Measurements from ENCODE around the gene CAB39L. TPM values are rescaled to one million over a fixed set of nuclear protein-coding genes. Genes with fewer than 3 reads are reported as not detected.

The CAB39L gene
- total and polyA plus RNA-seq, 9 of the 15 experiments (the other 6 are each of a cell fraction or from before 2014, with no cell fraction given) = 1.1 to 4.2 (median 2.6) TPM

DNA sequence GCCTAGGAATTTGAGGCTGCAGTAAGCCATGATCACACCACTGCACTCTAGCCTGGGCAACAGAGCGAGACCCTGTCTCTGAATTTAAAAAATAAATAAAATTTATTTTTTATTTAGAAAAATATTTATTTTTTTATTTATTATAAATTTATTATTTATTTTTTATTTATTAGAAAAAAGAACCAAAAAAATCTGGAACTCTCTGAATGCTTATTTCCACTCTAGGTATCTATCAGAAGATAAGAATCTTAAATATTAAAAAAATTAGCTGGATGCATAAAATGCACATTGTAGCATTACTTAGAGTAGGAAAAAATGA is 113.4 kb downstream of the CAB39L start:
- DNase-seq (ENCODE audit: extremely low read depth in 1 of 4, low spot score in 3 of 4) (no peak), FAIRE-seq (no peak), ATAC-seq (no peak)
- no peak overlapping the region for H3K4me2 ChIP-seq (ENCODE audit: insufficient read depth, low read length)
- no peak overlapping the region for H3K4me3 ChIP-seq
- H3K4me1 ChIP-seq (replicated peaks in 1 of 2; ENCODE audit: control insufficient read depth in 2 of 2, insufficient read depth in 2 of 2, low read length in 2 of 2) = peaks cover 0 to 5% of the 10 kb centered on the region in 2 experiments; a peak in 3 of 5 replicates
- H3K9me1 ChIP-seq (ENCODE audit: control insufficient read depth, insufficient read depth, low read length) = no peaks in the 10 kb centered on the region
- 100% methylated on average over 1 of the region's 1 CpG for WGBS (ENCODE audit: insufficient coverage, low coverage, missing lambda C conversion rate)
- no TSS peak for BruUV-seq (replicated peaks)
- no peak overlapping the region for H3K27ac ChIP-seq (ENCODE audit: extremely low read depth, low read depth, low read length)
- no peak for TF ChIP-seq FOXA1 (IDR thresholded peaks at IDR 0.05; ENCODE audit: borderline replicate concordance)
- TF ChIP-seq POLR2B (IDR thresholded peaks at IDR 0.05; ENCODE audit: low read depth, partially characterized antibody) = no peak
- no peak for TF ChIP-seq EHMT2 (IDR thresholded peaks at IDR 0.05)
- TF ChIP-seq NCOA2 (IDR thresholded peaks at IDR 0.05; ENCODE audit: partially characterized antibody in 2 of 2) = no peak
- TF ChIP-seq XRCC3 (IDR thresholded peaks at IDR 0.05) = no peak
- no peak for TF ChIP-seq ZNF449 (CRISPR knock-in tag; IDR thresholded peaks at IDR 0.05)
- no peak for TF ChIP-seq TEAD2 (tag; IDR thresholded peaks at IDR 0.05)
- no peak for TF ChIP-seq HDGF (IDR thresholded peaks at IDR 0.05)
- no peak for TF ChIP-seq ZNF507 (tag; conservative IDR thresholded peaks at IDR 0.05)
- TF ChIP-seq ZNF77 (CRISPR knock-in tag; IDR thresholded peaks at IDR 0.05) = no peak
- TF ChIP-seq ILK (tag; IDR thresholded peaks at IDR 0.05; ENCODE audit: borderline replicate concordance, low read depth) = no peak
- no peak for TF ChIP-seq TCF7 (IDR thresholded peaks at IDR 0.05; ENCODE audit: borderline replicate concordance)
- TF ChIP-seq CEBPG (CRISPR knock-in tag; IDR thresholded peaks at IDR 0.05) = no peak
- TF ChIP-seq CEBPG (tag; conservative IDR thresholded peaks at IDR 0.05 in 1 of 2, IDR thresholded peaks at IDR 0.05 in 1 of 2) = no peak
- no peak for TF ChIP-seq CLOCK (CRISPR knock-in tag; IDR thresholded peaks at IDR 0.05; ENCODE audit: borderline replicate concordance)
- TF ChIP-seq, protein P1, sequence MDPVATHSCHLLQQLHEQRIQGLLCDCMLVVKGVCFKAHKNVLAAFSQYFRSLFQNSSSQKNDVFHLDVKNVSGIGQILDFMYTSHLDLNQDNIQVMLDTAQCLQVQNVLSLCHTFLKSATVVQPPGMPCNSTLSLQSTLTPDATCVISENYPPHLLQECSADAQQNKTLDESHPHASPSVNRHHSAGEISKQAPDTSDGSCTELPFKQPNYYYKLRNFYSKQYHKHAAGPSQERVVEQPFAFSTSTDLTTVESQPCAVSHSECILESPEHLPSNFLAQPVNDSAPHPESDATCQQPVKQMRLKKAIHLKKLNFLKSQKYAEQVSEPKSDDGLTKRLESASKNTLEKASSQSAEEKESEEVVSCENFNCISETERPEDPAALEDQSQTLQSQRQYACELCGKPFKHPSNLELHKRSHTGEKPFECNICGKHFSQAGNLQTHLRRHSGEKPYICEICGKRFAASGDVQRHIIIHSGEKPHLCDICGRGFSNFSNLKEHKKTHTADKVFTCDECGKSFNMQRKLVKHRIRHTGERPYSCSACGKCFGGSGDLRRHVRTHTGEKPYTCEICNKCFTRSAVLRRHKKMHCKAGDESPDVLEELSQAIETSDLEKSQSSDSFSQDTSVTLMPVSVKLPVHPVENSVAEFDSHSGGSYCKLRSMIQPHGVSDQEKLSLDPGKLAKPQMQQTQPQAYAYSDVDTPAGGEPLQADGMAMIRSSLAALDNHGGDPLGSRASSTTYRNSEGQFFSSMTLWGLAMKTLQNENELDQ (CRISPR knock-in tag; IDR thresholded peaks at IDR 0.05; ENCODE audit: borderline replicate concordance) = no peak
- no peak for TF ChIP-seq CBX8 (IDR thresholded peaks at IDR 0.05; ENCODE audit: borderline replicate concordance, extremely low read depth, low read depth, low read length, poor library complexity, severe bottlenecking)
- TF ChIP-seq FOXM1 (IDR thresholded peaks at IDR 0.05; ENCODE audit: low read depth) = no peak
- no peak for TF ChIP-seq FOXM1 (CRISPR knock-in tag; IDR thresholded peaks at IDR 0.05; ENCODE audit: low read depth)
- ChIA-PET POLR2A (interaction anchor here (0.6 kb wide), 1 partner anchor 1561 kb away, joined by 3 read pairs; no protein-coding TSS in a partner anchor), CTCF (ENCODE audit: low intra/inter-chr PET ratio) (no interaction called here)
- H3K9ac ChIP-seq (ENCODE audit: insufficient read depth in 1 of 2, low read depth in 2 of 2, low read length in 2 of 2) = no peak overlapping the region
- no peak overlapping the region for H2AFZ ChIP-seq (ENCODE audit: low read depth, low read length)
- intact Hi-C loops (cut with micrococcal nuclease) = no loop called here
- H3K9me3 ChIP-seq (replicated peaks; ENCODE audit: control insufficient read depth, insufficient read depth, low read depth, low read length) = no peaks in the 10 kb centered on the region
- H3K79me2 ChIP-seq (ENCODE audit: control insufficient read depth, insufficient read depth, low read length) = no peaks in the 10 kb centered on the region
- no peaks in the 10 kb centered on the region for H3K27me3 ChIP-seq (ENCODE audit: control insufficient read depth in 2 of 2, insufficient read depth in 2 of 2, low read length in 2 of 2)
- in situ Hi-C loops (cut with MboI) = no loop called here
- H4K20me1 ChIP-seq (replicated peaks; ENCODE audit: control insufficient read depth, insufficient read depth, low read length) = no peaks in the 10 kb centered on the region
- no peaks in the 10 kb centered on the region for H3K36me3 ChIP-seq (ENCODE audit: control insufficient read depth, insufficient read depth, low read length)

All from K562 (cell line).